ENCODE data around the gene TARBP2. TPM values are rescaled to one million over a fixed set of nuclear protein-coding genes. Genes with fewer than 3 reads are reported as not detected.

TARBP2 gene
- total RNA-seq, 1 experiment from 2014 or later = 74.0 TPM

- Mint-ChIP-seq H3K9me3 (no peaks in the 10 kb centered on the region), H3K4me1 (peaks cover 37% of the 10 kb centered on the region), H3K27me3 (ENCODE audit: low read depth) (no peaks in the 10 kb centered on the region), H3K27ac (peak overlapping the region; percentile 52), H3K36me3 (peaks cover 94% of the 10 kb centered on the region), H3K4me3 (no peak overlapping the region)
- TF ChIP-seq SP1 (CRISPR knock-in tag; conservative IDR thresholded peaks at IDR 0.05) = no peak
- 0 out of 2 replicates have a peak, but pooled peaks have one; percentile 41 for TF ChIP-seq ZNF425 (CRISPR knock-in tag; conservative IDR thresholded peaks at IDR 0.05)
- ATAC-seq = no peak
- POLR2A ChIA-PET = interaction anchor here (0.6 kb wide), 2 partner anchors 15 to 16 kb away, joined by 3 read pairs; no protein-coding TSS in a partner anchor
- CTCF ChIA-PET = interaction anchor here (0.9 kb wide), 1 partner anchor 9 kb away, joined by 3 read pairs; no protein-coding TSS in a partner anchor
- DNase-seq (ENCODE audit: low spot score) = no peak
Measured at GRCh38 chr12:53472056-53472582, 29.0 kb upstream of the TARBP2 start.

GRCh38 chr12:53474077-53474476 is 27.0 kb upstream of the TARBP2 start:
- peaks cover 38% of the 10 kb centered on the region for H3K4me1 Mint-ChIP-seq
- peaks cover 89% of the 10 kb centered on the region for H3K36me3 Mint-ChIP-seq
- CTCF ChIA-PET = interaction anchor here (1.1 to 2.0 kb wide), 3 partner anchors 8 to 34 kb away, joined by 3 to 8 read pairs (median 7); partner anchors contain the start of gene TARBP2
- POLR2A ChIA-PET = interaction anchor here (1.4 kb wide), 1 partner anchor 15 kb away, joined by 4 read pairs; no protein-coding TSS in a partner anchor
- H3K27ac Mint-ChIP-seq = peak overlapping the region; percentile 22
- TF ChIP-seq, protein P1, sequence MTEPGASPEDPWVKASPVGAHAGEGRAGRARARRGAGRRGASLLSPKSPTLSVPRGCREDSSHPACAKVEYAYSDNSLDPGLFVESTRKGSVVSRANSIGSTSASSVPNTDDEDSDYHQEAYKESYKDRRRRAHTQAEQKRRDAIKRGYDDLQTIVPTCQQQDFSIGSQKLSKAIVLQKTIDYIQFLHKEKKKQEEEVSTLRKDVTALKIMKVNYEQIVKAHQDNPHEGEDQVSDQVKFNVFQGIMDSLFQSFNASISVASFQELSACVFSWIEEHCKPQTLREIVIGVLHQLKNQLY (CRISPR knock-in tag; IDR thresholded peaks at IDR 0.05) = no peak
- TF ChIP-seq SOX15 (CRISPR knock-in tag; IDR thresholded peaks at IDR 0.05) (no peak), CBFB (CRISPR knock-in tag; IDR thresholded peaks at IDR 0.05; ENCODE audit: low read depth) (no peak), ZSCAN18 (CRISPR knock-in tag; IDR thresholded peaks at IDR 0.05) (no peak), ZNF396 (CRISPR knock-in tag; IDR thresholded peaks at IDR 0.05; ENCODE audit: borderline replicate concordance) (no peak)
- TF ChIP-seq, protein P2, sequence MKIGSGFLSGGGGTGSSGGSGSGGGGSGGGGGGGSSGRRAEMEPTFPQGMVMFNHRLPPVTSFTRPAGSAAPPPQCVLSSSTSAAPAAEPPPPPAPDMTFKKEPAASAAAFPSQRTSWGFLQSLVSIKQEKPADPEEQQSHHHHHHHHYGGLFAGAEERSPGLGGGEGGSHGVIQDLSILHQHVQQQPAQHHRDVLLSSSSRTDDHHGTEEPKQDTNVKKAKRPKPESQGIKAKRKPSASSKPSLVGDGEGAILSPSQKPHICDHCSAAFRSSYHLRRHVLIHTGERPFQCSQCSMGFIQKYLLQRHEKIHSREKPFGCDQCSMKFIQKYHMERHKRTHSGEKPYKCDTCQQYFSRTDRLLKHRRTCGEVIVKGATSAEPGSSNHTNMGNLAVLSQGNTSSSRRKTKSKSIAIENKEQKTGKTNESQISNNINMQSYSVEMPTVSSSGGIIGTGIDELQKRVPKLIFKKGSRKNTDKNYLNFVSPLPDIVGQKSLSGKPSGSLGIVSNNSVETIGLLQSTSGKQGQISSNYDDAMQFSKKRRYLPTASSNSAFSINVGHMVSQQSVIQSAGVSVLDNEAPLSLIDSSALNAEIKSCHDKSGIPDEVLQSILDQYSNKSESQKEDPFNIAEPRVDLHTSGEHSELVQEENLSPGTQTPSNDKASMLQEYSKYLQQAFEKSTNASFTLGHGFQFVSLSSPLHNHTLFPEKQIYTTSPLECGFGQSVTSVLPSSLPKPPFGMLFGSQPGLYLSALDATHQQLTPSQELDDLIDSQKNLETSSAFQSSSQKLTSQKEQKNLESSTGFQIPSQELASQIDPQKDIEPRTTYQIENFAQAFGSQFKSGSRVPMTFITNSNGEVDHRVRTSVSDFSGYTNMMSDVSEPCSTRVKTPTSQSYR (CRISPR knock-in tag; IDR thresholded peaks at IDR 0.05) = no peak
- ATAC-seq (no peak), DNase-seq (ENCODE audit: low spot score) (no peak)
- no peaks in the 10 kb centered on the region for H3K9me3 Mint-ChIP-seq
- H3K4me3 Mint-ChIP-seq = no peak overlapping the region
- H3K27me3 Mint-ChIP-seq (ENCODE audit: low read depth) = no peaks in the 10 kb centered on the region

DNA sequence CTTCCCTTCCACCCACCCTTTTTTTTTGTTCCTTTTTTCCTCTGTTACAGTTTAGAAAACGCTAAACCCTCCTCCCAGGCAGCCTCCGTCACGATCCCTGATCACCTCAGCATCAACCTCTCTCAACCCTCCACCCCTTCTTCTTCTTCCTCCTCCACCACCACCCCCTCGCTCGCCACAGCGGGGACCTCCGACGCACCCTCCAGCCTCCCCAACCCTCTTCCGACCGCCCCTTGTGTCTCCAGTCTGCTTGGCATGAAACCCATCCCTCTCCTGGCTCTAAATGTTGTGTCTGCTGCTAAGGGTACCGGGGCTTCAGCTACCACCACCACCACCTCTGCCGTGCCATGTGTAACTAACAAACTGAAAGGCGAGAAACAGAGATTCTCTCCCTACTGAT is 26.3 kb upstream of the TARBP2 start:
- ChIA-PET CTCF (interaction anchor here (0.6 to 2.4 kb wide), 5 partner anchors 10 to 54 kb away, joined by 3 to 15 read pairs (median 3); partner anchors contain the start of gene TARBP2), POLR2A (interaction anchor here (0.6 to 1.4 kb wide), 5 partner anchors 13 to 188 kb away, joined by 3 to 4 read pairs (median 4); no protein-coding TSS in a partner anchor)
- H3K9me3 Mint-ChIP-seq = no peaks in the 10 kb centered on the region
- ATAC-seq = no peak
- DNase-seq (ENCODE audit: low spot score) = no peak
- H3K27ac Mint-ChIP-seq = peak overlapping the region; percentile 86
- TF ChIP-seq, protein P1 (CRISPR knock-in tag; IDR thresholded peaks at IDR 0.05) = no peak
- H3K27me3 Mint-ChIP-seq (ENCODE audit: low read depth) = no peaks in the 10 kb centered on the region
- H3K36me3 Mint-ChIP-seq = peaks cover 89% of the 10 kb centered on the region
- no peak overlapping the region for H3K4me3 Mint-ChIP-seq
- peaks cover 43% of the 10 kb centered on the region for H3K4me1 Mint-ChIP-seq
